NCI-H1417 treated with DMSO at 0.1 percent for 48 hours (cell line): ENCODE results near the gene CCDC85B.

Experiments
- DNase-seq: peaks from one replicate; lab custom pipeline; 2025; lab: John Stamatoyannopoulos, UW

Gene CCDC85B

GRCh38 chr11:65869643-65870306 lies 20.7 kb upstream of the CCDC85B start:
- DNase-seq: no peak

GRCh38 chr11:65870307-65870658 lies 20.2 kb upstream of the CCDC85B start:
- no peak for DNase-seq

GRCh38 chr11:65870706-65871681 lies 19.5 kb upstream of the CCDC85B start:
- no peak for DNase-seq

- DNase-seq: no peak
Observed at GRCh38 chr11:65871811-65872548, 18.5 kb upstream of the CCDC85B start.

- no peak for DNase-seq
Observed at GRCh38 chr11:65872586-65873317, 17.7 kb upstream of the CCDC85B start, which contains the start of gene EFEMP2. Gene EFEMP2 (minus strand): TSS chr11:65872800. CDS start chr11:65872354, 446 bp downstream.

- peak; percentile 82 for DNase-seq
Observed at GRCh38 chr11:65873318-65874156, 16.9 kb upstream of the CCDC85B start.

- no peak for DNase-seq
Observed at GRCh38 chr11:65879617-65880016, 10.9 kb upstream of the CCDC85B start, which contains the start of gene CTSW. Gene CTSW (plus strand): TSS chr11:65879837. CDS start chr11:65879855, 18 bp downstream.

GRCh38 chr11:65880027-65880426 lies 10.4 kb upstream of the CCDC85B start:
- DNase-seq: no peak

GRCh38 chr11:65880844-65881421 lies 9.5 kb upstream of the CCDC85B start:
- no peak for DNase-seq

GRCh38 chr11:65882120-65883057 lies 8.1 kb upstream of the CCDC85B start:
- DNase-seq: no peak

- no peak for DNase-seq
Observed at GRCh38 chr11:65883058-65883761, 7.3 kb upstream of the CCDC85B start.

GRCh38 chr11:65883786-65884715 lies 6.4 kb upstream of the CCDC85B start:
- no peak for DNase-seq

GRCh38 chr11:65884716-65885092 lies 5.8 kb upstream of the CCDC85B start:
- DNase-seq: peak; percentile 37

- DNase-seq: no peak
Observed at GRCh38 chr11:65885231-65885630, 5.2 kb upstream of the CCDC85B start.

GRCh38 chr11:65885808-65886536 lies 4.5 kb upstream of the CCDC85B start:
- DNase-seq: no peak

- no peak for DNase-seq
Observed at GRCh38 chr11:65886826-65887722, 3.4 kb upstream of the CCDC85B start.
